Activated naive CD4-positive, alpha-beta T cell treated with Interleukin-2 at 50 U/mL for 16 hours (primary cell): ENCODE results near the gene CEP170.
"Not testable (repeated sequence)": the region's sequence is repeated elsewhere in the genome, so short reads cannot be mapped to it uniquely, and the experiment has no call there.

Source experiments
- DNase-seq: peaks from one replicate; pipeline ENCODE4 v3.0.0-alpha.2; 2020

The CEP170 gene

DNA sequence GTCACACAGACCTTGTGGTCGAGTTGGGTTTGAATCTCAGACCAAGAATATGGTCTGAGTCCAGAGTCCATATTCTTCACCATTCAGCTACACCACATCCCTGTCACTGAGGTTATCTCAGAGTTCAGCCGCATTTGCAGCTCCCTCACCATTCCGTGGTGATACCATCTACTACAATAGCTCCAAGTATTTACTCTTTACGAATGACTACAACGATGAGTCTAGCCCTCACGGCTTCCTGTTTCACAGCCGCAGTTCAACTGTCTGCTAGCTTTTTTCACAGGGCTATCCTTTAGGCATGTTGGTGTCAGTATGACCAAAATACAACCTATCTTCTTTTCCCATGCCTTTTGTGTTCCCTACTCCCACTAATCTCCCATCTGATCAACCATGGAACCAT lies 104.2 kb downstream of the CEP170 start:
- not testable (repeated sequence) for DNase-seq

DNA sequence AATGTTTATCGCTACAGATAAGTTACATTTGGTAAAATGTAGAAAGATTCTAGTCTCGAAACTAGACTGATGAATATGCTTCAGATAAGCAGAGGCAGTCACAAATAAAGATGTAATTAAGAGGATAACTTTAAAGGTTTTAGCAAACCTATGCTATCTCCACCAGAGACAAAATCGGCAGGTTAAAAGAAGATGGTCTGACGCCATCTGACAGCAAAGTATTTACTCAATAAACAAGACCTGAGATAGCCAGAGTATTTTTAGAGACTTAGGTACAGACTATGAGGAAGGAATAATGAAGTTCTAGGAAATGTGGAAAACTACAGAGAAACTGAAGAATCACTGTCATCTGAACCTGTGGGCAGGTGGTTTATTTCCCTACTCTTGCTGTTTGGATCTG lies 106.0 kb downstream of the CEP170 start:
- DNase-seq, result not testable (repeated sequence)

DNA sequence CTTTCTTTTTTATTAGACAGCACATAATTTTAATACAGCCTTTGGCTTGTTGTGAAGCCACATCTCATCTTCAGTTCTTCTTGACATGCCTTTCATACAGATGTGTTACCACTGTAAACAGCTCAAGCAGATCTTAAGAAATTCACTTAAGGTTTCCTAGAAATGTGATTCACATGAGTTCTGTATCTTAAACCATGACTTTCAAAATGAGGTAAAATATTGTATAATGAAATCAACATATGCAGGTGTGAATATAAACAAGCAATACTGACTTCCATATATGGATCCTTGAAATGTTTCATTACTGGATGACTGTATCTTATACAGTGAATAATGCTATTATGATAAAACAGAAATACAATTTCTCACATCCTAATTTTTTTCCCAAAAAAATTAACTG lies 107.7 kb downstream of the CEP170 start:
- DNase-seq, result not testable (repeated sequence)

DNA sequence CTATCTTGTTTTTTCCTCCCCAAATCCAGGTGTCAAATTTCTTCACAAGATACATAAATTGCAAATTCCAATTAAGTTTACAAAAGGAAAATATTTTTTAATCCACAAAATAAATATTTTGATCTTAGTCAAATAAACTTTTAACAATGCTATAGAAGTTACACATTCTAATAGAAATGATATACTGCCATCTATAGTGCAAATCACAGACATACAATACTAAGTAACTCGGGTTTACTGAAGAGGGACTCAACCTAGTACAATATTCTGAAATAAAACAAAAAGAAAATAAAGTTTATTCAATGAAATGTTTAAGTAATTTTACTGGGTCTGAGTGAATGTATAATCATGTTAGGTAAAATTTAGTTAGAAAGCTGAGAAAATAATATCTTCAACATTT lies 114.6 kb downstream of the CEP170 start:
- not testable (repeated sequence) for DNase-seq

DNA sequence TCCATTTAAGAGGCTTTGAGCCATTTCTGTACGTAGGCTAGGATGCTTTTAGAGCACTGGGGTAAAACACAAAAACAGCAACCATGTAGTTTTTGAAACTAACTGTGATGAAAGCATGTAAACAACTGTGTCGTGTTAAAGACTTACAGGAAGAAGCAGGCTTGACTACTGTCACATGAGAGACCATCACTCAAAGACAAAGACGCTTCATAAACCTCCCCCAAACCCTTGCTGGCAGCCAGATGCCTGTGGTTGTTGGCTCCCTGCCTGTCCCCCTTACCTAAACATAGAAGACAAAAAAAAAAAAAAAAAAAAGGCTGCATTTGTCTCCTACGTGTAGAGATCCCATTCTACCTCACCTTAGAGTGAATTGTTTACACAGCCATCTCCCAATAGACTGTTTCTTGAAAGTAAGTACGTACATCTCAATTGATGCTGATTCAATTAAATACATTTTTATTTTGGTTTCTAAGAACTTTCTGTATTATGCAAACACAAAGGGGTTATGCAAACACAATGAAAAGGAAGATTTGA lies 132.1 kb downstream of the CEP170 start:
- not testable (repeated sequence) for DNase-seq

DNA sequence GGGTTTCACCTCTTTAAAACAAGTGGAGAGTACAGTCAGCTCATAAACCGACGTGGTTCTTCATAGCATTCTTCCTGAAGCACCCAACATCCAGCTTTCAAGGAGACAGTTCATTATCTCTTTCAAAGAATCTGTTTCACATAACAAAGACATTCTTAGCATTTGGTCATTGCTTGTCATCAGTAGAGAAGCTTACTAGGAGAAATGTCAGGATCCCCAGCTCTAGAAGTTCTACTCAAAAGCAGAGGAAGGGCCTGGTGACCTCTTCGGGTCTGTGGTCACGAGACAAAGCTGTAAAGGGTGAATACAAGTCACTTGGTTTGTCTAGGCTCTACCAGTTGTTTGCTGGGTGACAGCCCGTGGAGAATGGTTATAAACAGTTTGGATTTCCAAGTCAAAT lies 133.1 kb downstream of the CEP170 start:
- not testable (repeated sequence) for DNase-seq

DNA sequence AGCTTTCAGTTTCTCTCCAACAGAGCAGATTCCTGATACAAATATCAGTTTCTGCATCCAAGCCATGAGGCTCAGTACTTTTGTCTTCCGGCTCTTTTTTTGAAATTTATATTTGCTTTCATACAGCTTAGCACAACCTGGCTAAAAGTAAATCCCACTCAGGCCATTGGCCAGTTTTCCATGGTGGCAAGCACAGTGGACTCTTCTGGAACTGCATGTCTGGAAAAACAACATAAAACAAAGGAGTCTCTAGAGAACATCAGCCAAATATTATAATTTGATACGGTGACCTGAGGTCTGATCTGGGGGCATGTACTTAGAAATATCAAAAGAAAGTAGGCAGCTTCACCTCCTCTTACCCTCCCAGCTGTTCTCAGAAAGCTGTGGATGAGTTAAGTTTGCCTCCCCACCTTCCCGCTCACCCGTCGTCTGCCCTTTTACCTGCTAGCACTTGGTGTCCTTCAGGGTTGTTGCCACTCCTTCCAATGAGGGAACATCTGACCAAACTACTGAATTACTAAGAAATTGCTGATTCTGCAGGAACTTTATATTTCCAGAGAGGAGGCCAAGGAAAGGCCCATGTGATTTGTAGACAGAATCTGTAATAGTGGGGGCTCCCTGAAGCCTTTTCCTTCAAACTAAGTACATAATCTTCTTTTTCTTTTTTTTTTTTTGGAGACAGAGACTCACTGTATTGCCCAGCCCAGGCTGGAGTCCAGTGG lies 136.3 kb downstream of the CEP170 start:
- DNase-seq, result not testable (repeated sequence)

DNA sequence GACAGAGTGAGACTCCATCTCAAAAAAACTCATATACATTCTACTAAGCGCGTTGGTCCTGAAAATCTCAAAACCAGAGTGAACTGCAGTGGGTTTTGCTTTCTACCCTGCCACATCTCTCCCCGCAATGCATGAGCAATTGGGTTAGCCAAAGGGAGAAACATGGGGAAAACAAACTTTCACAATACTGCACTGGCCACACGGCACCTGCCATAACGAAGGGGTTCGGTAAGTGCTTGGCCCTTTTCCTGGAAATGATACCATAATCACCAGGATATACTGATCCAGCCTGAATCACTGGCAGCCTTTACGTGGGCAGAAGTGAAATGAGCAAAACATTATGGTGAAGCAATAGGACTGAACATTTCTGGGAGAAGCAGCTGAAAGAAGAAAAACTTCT lies 138.9 kb downstream of the CEP170 start:
- not testable (repeated sequence) for DNase-seq

DNA sequence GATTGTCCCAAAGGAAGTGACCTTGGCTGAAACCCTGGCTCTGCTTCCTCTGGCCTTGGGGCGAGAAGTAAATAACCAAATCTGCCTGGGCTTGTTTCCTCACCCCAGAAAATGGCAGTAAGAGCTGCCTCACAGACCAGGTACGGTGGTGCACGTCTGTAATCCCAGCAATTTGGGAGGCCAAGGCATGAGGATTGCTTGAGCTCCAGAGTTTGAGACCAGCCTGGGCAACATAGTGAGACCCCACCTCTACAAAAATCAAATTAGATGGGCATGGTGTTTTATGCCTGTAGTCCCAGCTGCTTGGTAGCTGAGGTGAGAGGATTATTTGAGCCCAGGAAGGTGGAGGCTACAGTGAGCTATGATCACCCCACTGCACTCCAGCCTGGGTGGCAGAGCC lies 140.3 kb downstream of the CEP170 start:
- not testable (repeated sequence) for DNase-seq

DNA sequence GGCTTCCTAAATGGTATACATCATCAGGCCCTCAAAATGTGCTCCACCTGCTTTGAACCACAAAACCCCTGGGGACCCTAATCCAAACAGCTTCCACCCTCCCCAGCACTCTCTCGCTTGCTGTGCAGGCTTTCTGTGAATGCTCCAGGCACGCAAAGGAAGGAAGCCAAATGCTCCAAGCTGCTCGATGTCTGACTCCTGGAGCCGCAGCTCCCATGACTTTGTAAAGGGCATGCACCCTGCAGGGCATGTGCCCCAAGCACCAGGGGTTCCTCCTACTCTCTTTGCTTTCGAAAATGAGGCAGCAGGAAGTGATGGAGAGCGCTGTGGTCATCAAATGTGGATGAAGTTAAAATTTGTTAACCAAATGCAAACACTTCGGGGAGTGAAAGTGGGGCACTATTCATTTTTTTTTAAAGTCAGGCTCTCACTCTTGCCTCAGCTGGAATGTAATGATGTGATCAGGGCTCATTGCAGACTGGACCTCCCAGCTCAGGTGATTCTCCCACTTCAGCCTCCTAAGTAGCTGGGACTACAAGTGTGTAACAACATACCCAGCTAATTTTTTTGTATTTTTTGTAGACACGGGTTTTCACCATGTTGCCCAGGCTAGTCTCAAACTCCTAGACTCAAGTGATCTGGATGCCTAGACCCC lies 140.9 kb downstream of the CEP170 start:
- DNase-seq, result not testable (repeated sequence)

DNA sequence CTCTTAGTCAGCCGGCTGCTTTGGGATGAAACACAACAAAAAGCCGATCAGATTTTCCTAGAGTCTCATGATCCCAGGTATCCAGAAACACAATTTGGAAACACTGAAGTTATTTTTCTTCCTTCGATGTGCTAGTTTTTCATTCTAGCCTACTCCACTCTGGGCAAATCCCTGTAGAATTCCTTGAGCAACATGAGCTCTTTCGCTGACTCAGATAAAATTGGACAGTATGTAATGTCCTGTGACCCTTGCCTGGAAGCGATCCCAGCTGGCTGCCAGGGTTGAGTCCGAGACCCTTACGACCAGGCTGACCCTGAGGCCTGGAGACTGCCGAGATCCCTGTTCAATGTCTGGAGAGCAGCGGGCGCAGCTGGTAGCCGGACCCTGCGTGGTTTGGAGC lies 147.9 kb downstream of the CEP170 start:
- DNase-seq, result not testable (repeated sequence)

DNA sequence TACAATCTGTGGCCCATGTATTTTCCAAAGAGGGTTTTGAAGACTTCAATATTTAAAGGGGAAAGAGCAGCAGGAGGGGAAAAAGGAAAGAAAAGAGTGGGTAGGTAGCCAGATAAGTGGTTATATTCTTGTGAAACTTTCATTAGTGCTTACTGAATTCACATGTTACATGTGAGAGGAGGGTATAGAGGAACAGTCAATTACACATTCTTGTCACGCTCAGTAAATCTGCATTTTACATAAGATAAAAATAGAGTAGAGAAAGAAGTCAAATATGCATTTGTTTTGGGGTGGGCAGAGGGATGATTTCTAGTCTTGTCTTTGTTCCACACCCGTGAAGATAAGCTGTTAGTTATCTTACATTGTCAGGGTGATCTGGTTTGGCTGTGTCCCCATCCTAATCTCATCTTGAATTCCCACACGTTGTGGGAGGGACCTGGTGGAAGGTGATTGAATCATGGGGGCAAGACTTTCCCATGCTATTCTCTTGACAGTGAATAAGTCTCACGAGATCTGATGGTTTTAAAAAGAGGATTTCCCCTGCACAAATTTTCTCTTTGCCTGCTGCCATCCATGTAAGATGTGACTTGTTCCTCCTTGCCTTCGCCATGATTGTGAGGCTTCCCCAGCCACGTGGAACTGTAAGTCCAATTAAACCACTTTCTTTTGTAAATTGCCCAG lies 149.3 kb downstream of the CEP170 start:
- not testable (repeated sequence) for DNase-seq

DNA sequence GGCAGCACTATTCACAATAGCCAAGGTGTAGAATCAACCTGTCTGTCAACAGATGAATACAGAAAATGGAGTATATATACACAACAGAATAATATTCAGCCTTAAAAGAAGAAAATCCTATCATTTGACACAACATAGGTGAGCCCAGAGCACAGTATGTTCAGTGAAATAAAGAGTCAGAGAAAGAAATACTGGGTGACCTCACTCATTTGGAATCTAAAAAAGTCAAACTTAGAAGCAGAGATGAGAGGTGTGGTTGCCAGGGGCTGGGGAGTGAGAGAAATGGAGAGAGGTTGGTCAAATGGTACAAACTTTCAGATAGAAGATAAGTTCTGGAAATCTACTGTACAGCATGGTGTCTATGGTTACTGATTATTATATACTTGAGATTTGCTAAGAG lies 150.0 kb downstream of the CEP170 start:
- not testable (repeated sequence) for DNase-seq

DNA sequence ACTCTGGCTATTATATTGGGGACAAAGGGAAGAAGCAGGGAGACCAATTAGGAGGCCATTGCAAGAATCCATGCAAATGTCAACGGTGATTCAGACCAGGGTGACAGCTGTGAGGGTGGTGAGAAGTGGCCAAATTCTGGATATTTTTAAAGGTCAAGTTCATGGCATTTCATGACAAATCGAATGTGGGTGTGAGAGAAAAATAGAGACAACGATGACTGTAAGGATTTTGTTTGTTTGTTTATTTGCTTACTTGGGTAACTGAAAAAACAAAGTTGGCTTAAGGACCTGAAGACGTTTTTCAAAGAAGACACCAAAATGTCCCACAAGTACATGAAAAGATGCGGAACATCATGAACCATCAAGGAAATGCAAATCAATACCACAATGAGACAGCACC lies 150.6 kb downstream of the CEP170 start:
- DNase-seq, result not testable (repeated sequence)

DNA sequence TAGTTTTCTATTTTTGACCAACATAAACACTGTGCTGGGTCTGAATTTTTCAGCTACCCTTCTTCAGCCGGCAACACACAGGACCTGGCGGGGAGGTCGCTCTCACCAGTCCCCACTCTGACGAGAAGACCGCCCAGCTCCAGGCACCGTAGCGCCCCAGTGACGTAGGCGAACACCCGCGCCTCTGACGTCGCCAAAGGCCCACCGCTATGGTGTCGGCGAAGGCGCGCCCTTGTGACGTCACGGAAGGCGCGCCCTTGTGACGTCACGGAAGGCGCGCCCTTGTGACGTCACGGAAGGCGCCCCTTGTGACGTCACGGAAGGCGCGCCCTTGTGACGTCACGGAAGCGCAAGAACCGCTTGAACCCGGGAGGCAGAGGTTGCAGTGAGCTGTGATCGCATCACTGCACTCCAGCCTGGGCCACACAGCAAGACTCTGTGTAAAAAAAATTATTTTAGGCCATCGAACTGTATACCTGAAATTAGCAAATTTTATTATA lies 153.5 kb downstream of the CEP170 start:
- peak; percentile 62 for DNase-seq

DNA sequence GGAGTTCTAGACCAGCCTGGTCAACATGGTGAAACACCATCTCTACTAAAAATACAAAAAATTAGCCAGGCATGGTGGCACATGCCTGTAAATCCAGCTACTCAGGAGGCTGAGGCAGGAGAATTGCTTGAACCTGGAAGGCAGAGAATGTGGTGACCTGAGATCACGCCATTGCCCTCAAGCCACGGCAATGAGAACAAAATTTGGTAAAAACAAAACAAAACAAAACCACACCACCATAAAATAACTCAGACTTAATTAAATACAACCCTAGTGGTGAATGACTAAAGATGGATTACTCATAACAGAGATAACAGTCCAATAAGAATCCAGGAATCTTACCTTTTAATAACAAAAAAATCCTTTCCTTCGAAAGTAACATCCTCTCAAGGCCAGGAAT lies 167.7 kb downstream of the CEP170 start:
- not testable (repeated sequence) for DNase-seq
